NAMALWA (cell line): ENCODE data around the gene MOBP.

Source experiments
- DNase-seq: peaks from one replicate; pipeline ENCODE4 v3.0.0-alpha.2; 2015; ENCODE audit warnings: low spot score

MOBP gene

DNA sequence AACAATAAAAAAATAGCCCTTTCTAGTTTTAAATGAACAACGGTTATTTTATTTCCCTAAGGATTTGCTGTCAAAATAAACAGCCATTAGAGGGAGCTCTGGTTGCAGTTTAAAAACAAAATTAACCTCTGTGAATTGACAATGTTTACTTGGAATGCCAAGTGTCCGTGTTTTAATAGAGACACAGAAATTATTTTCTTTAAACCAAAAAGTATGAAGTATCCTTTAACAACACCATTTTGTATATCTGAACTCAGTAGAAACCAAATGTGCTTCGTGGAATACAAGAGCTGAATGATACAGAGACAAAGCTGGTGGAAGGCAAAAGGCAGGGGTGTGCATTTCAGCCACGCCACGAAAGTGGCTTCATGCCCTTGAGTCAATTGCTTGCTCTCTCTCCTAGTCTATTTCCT, 74.4 kb downstream of the MOBP start:
- peak; percentile 35 for DNase-seq

DNA sequence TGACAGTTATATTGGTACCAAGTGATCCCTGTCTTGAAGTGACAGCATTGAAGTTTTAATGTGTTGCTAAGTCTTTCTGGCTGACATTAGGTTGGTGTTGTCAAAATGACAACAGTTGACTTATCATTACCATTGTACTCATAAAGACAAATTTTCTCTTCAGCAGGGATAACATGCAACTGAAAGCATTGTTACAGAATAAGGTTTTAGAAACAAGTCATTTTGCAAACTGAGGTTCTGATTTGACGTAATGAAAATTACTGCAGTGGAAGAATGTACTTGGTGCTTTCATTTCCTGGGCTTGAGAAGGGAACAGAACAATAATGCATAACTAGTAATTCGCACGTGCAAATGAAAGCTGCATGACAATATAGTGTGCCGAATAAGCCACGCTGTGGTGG, 75.1 kb downstream of the MOBP start:
- no peak for DNase-seq

GRCh38 chr3:39548282-39548681, 80.8 kb downstream of the MOBP start:
- DNase-seq = no peak

GRCh38 chr3:39550354-39551051, 83.0 kb downstream of the MOBP start:
- DNase-seq = no peak
